ENCODE measurements around the gene SFXN2.
"Not testable (repeated sequence)": the region's sequence is repeated elsewhere in the genome, so short reads cannot be mapped to it uniquely, and the experiment has no call there.

SFXN2 gene

GRCh38 chr10:102714621-102715455, at the start of gene SFXN2:
TSS of gene SFXN2 (plus strand) at chr10:102714636. CDS start at chr10:102726637, 12,001 bp downstream.
- no peak for DNase-seq (ENCODE audit: low spot score)

DNA sequence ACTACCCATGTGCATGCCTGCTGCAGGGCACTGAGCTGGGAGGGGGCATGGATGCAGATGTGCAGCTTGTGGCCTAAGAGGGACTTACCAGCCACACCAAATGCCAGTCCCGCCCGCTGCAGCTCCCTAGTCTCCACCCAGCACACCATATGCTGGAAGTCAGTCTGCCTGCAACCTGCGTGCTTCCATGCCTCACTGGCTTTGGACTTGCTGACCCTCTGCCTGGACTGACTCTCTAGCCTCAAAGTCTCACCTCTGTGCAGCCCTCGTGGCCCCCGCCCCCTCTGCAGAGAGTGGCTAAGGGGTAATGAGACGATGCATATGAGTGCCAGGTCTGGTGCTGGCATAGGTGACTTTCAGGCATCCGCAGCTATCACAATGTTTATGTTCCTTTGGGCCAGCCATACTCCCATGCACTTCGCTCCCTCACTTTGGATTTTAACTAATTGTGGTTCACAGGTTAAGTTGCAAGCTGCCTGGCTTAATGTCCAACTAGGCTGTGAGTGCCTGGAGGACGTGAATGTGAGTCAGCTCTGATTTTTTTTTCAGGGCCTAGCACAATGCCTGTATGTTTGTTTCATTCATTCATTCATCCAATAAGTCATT, 48.4 kb upstream of the SFXN2 start:
- no peak for DNase-seq (ENCODE audit: low spot score)

DNA sequence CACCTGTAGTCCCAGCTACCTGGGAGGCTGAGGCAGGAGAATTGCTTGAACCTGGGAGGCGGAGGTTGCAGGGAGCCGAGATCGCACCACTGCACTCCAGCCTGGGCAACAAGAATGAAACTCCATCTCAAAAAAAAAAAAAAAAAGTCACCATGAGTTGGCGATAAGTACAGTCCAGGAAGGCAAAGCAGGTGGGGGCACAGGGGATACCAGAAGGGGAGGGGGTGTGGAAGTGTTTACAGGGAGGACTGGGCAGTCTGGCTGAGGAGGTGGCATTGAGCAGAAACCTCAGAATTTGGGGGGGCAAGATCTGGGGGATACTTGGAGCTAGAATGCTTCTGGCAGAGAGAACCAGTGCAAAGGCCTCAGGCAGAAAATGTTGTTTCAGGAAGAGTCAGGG, 47.0 kb upstream of the SFXN2 start:
- not testable (repeated sequence) for DNase-seq (ENCODE audit: low spot score)

DNA sequence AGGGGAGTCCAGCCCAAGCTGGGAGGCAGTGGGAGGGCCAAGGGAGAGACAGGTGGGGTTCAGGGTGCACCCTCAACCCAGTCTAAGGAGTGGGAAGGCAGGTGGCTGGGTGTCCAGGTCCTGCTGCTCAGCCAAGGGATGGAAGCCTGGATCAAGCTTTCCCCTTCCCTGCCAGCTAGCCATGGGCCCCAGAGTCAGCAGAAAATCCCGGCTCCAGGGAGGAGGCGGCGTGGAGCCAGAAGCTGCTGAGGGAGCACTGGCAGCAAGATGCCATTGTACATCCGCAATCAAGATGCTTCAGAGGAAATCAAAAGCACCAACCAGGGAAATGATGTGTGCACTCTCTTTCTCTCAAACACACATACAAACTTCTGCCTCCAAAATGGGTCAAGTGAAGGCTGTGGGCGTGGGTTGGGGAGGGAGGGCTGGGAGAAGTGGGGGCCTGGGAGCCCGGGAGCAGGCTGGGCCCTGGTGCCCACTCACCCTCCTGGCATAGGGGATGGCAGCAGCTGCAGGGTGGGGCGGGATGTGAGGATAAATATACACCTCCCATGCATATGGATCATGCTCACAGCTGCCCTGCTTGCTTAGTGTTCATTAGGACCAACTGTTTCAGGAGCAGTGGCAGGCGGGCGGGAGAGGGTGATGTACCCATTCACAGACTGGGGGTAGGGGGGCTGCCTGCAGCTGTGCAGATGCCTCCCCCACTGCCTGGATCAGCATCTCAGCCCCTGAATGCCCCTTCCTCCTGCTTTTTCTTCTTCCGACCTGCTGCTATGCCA, 45.9 kb upstream of the SFXN2 start:
- DNase-seq (ENCODE audit: low spot score) = no peak

DNA sequence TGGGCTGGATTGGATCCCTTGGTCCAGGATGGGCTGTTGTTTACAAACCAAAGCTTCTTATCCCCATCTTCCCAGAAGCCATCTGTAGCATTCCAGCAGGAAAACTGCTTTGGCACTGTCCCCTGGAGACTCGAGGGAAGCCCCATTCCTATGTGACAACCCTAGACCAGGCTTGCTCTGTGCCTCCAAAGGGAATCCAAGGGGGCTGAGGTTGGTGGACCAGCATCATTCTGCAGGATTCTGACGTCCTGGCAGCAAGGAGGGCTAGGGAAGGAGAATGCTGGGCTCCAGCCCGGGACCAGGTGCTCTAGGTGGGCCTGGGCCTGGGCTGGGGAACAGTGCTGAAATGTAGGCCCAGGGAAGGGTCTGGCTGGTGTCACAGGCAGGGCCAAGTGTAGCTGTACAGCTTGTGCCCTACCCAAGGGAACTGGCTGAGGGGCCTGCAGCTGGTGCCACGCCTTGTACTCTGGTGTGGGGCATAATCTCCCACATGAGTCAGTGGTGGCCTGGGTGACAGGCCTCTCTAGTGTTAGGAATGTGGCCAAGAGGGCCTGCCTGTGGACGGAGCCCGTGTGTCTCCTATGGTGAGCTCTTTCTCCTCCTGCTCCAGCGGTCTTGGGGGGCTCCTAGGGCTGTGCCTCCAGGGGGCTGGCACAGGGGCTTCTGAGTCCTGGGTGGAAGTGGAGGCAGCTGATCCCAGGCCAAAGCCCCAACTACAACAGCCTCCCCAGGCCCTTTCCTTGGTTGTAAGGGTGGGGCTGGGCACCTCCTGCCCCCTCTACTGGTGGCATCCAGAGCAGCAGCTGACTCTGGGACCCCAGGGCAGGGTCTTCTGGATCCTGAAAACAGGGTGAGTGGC, 45.0 kb upstream of the SFXN2 start:
- no peak for DNase-seq (ENCODE audit: low spot score)

DNA sequence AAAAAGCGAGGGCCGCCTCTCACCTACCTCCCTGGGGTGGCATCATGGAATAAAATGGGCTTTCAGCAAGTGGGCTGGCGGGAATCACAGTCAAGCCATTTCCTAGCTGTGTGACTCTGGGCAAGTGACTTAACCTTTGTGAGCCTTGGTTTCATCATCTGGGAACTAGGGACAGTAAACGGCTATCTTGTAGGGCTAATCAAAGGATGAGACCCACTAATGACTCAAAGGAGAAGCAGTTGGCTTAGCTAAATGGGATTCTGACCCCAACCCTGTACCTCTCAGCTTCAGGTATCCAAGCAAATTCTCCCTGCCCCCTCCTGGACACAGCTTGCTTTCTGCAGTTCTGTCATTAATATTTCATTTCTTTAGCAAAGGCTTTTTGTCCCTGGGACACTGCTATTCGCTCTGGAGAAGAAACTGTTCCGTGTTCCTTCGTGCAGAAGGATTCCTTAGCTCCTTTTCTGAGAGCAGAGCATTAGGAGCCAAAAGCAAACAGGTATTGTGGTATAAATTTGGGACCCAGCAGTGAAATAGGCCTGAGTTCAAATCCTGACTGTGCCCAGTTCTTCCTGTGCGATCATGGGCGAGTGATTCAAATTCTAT, 44.3 kb upstream of the SFXN2 start:
- DNase-seq (ENCODE audit: low spot score) = no peak

GRCh38 chr10:102670871-102671434, 43.5 kb upstream of the SFXN2 start:
- DNase-seq (ENCODE audit: low spot score) = no peak

DNA sequence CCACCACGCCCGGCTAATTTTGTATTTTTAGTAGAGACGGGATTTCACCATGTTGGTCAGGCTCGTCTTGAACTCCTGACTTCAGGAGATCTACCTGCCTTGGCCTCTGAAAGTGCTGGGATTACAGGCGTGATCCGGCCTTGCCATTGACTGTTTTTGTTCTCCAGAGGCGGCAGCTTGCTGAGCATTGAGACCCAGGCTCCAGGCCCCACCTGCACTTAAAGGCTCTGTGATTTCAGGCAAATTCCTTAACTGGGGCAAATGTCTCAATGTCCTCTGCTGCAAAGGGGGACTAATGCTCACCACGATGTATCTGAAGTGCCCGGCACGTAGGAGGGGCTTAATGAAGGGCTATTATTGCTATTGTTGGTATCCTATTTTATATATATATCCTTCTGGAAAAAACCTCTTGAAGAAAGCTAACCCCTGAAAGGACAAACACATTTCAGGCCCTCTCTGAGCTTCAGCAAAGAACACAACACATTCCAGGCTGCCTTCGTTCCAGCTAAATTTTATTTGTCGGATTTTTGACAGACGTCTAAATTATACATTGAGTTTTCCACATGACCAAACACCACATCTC, 41.1 kb upstream of the SFXN2 start:
- DNase-seq (ENCODE audit: low spot score) = no peak

- no peak for DNase-seq (ENCODE audit: low spot score)
These were observed 40.5 kb upstream of the SFXN2 start for GRCh38 chr10:102673819-102674511.

DNA sequence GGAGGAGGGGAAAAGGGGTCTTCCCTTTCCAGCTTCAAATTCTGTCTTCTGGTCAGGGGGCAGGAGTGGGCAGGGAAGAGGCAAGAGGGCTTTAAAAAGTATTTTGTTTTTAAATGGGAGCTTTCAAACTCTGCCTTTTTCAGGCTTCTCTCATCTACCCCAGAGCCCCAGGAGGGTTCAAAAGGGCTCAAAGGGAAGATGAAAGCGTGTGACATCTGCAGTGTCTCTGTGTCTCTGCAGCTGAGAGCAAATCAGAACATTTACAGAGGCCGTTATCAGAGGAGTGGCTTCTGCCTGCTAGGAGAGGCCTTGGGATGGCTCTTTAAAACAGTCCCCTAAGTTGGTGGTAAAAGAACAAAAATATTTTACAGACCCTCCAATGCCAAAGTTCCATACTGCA, 39.9 kb upstream of the SFXN2 start:
- DNase-seq (ENCODE audit: low spot score) = no peak

- DNase-seq (ENCODE audit: low spot score) = no peak
These were observed 39.3 kb upstream of the SFXN2 start for GRCh38 chr10:102675011-102675665.

GRCh38 chr10:102675666-102676533, 38.5 kb upstream of the SFXN2 start:
- no peak for DNase-seq (ENCODE audit: low spot score)

DNA sequence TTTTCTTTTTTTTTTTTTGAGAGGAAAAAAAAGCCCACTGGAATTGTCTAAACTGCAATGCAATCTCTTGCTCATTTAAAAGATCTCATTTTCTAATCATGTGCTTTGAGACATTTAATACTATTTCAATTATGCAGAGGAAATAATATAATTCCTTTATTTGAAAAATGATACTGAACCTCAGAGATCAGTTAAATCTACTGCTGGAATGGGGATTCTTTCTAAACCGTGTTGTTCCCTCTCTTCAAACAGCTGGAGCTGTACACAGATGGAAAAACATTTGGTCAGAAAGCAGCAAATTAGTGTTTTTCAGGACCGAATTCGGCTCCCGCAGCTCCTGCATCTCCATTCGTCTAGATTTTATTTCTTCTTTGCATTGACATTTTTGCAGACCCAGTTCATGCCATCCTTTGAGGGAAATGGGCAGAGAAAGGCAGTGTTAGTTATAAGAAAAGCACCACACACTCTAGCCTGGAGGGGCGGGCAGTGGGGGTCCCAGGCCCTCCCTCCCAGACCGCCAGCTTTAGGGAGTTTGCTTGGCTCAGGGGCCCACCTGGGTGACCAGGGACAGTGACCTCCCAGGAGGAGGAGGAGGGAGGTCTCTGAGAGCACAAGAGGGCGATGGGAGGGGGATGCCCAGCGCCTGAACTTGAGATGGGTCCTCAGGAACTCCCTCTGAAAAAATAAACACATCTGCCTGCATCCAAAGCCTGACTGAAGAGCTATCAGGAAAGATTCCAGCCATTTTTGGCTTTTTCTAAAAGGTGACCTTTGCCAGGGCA, 37.7 kb upstream of the SFXN2 start:
- DNase-seq (ENCODE audit: low spot score) = no peak

DNA sequence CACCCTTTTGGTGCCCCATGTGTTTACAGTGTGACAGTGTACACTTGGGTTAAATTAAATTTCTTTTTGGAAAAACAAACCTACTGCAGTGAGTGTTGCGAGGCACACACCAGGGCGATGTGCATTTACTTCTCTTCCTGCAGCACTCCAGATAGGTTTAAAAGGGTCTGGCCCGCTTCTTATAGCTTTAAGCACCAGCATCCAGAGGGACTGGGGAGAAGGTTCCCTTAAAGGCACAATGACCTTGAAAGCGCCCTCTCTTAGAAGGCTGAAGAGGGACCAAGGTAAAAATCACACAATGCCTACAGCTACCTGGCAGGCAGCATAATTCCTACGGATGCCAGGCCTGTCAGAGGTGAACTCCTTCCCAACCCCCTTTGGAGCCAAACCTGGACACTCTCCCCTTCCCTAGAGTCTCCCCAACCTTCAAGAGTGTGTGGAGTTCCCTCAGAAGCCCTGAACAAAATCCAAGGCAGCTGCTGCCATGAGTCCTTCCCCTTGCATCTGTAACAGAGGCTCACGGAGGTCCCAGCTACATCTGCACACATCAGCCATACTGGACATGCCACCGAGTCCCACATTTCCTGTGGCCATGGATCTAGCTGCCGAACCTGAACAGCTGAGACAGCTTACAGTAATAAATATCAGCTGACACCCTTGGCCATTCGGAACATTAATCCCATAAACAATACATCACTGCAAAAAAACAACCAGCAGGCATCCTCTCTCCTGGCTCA, 36.9 kb upstream of the SFXN2 start:
- no peak for DNase-seq (ENCODE audit: low spot score)

DNA sequence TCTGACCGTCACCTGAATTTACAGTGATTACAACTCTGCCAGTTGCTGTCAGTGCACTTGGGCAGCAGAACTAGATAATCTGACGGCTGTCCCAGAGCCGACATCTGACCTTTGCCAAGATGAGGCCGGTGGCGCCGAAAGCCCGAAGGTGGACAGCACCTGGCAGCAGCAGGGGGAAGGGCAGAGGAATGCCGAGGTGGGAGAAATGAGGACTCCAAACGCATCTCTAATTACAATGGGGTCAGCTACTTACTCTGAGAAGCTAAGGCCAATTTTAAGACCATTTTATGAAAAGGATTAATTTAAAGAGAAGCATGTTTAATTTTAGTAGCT, 36.4 kb upstream of the SFXN2 start:
- DNase-seq (ENCODE audit: low spot score) = no peak

- DNase-seq (ENCODE audit: low spot score) = no peak
These were observed 35.6 kb upstream of the SFXN2 start for GRCh38 chr10:102678842-102679289.

GRCh38 chr10:102679596-102679995, 34.8 kb upstream of the SFXN2 start:
- DNase-seq (ENCODE audit: low spot score) = no peak
